Dermis microvascular lymphatic vessel endothelial cell (primary cell): Measurements from ENCODE around the gene CYP2A6. TPM values are rescaled to one million over a fixed set of nuclear protein-coding genes. Genes with fewer than 3 reads are reported as not detected.
"Not testable (repeated sequence)": the region's sequence is repeated elsewhere in the genome, so short reads cannot be mapped to it uniquely, and the experiment has no call there.

Source experiments
- DNase-seq, 2 donors: peaks; one replicate each; pipeline versions ENCODE4 v3.0.0 to v3.0.0-alpha.2; 2010; ENCODE audit warnings: low read depth in 2 of 2
- total RNA-seq: library from RNA; depleted of rRNA; stranded (reverse); fragments of >200 nt; gene quantifications from 2 replicates; pipeline ENCODE4 v1.2.1, GENCODE V29; 2014

The CYP2A6 gene
- total RNA-seq, 1 donor from 2014 or later = not detected

DNA sequence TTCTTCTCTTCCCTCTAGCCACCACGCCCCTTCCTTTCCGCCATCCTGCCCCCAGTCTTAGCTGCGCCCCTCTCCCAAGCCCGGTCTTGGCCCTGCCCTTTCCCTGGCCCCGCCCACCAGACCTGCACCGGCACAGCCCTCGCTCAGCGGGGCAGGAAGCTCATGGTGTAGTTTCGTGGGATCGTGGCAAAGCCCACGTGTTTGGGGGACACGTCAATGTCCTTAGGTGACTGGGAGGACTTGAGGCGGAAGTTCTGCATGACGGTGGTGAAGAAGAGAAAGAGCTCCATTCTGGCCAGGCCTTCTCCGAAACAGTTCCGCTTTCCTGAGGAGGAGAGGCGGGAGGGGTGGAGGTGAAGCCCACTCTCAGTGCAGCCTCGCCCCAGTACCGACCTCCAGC, 6.6 kb downstream of the CYP2A6 start:
- not testable (repeated sequence) for DNase-seq

DNA sequence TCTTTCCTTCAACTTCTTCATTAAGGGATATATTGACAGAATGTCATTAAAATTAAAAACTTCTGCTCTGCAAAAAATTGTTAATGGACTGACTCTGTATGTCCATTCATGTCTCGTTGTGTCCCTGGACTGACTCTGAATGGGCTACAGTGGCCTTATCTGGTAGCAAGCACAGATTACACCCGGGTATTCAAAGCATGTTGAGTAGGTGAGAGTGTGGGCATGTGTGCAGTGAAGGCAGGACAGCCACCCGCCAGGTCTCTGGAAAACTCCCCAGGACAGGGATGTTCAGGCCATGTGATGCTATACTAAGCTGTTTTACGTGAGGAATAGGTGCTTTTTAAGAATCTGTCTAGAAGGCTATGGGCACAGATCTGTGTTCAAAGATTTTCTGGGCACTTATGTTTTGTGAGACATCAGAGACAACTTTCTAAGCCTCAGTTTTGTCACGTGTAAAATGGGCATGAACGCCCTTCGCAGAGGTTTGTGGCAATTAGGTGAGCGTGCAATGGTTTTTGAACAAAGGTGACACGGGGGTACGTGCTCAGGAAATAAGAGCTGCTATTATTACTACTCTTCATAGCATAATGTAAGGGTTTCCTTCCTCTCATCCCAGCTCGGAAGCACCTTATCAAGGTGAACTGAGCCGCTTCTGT, 7.1 kb downstream of the CYP2A6 start:
- DNase-seq = not testable (repeated sequence)

- DNase-seq = not testable (repeated sequence)
Observed at GRCh38 chr19:40842012-40842411, 8.2 kb downstream of the CYP2A6 start.

- DNase-seq = not testable (repeated sequence)
Observed at GRCh38 chr19:40838477-40838876, 11.8 kb downstream of the CYP2A6 start.

- DNase-seq = no peak
Observed at GRCh38 chr19:40836754-40837429, 13.4 kb downstream of the CYP2A6 start.

DNA sequence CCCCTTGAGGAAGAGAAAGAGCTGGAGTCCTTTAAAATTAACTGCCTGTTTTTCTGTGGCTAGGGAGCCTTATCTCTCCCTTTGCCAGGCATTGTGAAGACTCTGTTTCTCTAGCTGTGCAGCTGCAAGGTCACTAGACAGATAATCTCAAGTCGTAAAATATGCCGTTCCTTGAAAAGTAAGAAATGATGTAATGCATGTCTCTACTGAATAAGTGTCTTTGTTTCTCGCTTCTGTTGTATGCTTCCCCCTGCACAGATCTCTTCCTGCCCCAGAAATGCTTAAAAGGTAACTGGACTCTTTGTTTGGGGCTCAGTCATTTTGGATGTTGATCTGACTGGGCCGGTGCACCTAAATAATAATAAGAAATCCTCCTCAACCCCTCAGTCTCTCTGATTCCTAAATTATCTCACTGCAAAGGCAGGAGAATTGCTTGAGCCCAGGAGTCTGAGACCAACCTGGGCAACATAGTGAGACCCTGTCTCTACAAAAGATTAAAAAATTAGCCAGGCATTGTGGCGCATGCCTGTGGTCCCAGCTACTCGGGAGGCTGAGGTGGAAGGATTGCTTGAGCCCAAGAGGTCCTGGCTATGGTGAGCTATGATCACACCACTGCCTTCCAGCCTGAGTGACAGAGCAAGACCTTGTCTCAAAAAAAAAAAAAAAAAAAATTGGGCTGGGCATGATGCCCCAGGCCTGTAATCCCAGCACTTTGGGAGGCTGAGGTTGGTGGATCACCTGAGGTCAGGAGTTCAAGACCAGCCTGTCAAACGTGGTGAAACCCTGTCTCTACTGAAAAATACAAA, 16.3 kb downstream of the CYP2A6 start:
- not testable (repeated sequence) for DNase-seq

GRCh38 chr19:40832431-40832790, 17.8 kb downstream of the CYP2A6 start:
- DNase-seq = not testable (repeated sequence)

DNA sequence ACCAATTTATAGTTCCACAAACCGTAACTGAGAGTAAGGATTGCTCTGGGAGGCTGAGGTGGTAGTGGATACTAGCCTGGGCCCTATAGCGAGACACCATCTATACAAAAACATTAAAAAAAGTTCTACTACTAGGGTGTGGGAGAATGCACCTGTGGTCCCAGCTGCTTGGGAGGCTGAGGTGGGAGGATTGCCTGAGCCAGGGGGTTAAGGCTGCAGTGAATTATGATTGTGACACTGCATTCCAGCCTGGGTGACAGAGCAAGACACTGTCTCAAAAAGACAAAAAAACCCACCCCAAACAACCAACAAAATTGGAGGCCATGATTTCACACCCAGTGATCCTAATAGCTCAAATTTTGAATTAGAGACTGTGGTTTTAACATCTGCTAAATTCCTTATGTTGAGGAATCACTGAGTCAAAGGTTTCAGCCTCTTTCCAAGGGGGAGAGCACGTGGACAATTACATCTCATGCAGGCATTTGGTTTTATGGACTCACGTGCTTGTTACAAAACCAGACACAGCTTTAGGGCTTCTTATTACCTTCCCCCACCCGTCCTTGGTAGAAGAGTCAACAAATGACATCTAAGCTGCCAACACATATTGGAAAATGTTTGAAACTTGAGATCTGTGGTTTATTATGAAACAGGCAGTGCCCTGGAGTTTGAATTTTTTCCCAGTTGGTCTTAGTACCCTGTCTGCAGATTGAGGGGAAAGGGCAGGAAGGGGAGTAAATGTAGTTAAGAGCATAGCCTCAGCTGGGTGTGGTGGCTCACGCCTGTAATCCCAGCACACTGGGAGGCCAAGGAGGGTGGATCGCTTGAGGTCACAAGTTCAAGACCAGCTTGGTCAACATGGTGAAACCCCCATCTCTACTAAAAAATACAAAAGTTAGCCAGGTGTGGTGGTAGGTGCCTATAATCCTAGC, 18.5 kb downstream of the CYP2A6 start:
- no peak for DNase-seq

DNA sequence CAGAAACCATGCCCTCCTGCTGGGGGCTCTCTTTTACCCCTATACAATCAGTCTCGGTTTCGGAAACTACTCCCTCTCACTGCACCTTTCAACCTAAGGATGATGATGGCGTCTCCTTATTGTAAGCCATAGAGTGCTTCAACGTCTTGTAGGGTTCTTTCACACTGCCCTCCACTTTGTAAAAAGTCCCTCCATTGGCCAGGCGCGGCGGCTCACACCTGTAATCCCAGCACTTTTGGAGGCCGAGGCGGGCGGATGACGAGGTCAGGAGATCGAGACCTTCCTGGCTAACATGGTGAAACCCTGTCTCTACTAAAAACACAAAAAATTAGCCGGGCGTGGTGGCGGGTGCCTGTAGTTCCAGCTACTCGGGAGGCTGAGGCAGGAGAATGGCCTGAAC, 19.5 kb downstream of the CYP2A6 start:
- DNase-seq = not testable (repeated sequence)

DNA sequence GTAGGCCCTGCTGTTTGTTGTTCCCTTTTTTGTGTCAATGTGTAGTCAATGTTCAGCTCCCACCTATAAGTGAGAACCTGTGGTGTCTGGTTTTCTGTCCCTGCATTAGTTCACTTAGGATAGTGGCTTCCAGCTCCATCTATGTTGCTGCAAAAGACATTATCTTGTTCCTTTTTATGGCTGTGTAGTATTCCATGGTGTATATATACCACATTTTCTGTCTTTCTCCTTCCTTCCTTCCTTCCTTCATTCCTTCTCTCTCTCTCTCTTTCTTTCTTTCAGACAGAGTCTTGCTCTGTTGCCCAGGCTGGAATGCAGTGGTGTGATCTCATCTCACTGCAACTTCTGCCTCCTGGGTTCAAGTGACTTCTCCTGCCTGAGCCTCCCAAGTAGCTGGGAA, 21.0 kb downstream of the CYP2A6 start:
- DNase-seq = no peak

DNA sequence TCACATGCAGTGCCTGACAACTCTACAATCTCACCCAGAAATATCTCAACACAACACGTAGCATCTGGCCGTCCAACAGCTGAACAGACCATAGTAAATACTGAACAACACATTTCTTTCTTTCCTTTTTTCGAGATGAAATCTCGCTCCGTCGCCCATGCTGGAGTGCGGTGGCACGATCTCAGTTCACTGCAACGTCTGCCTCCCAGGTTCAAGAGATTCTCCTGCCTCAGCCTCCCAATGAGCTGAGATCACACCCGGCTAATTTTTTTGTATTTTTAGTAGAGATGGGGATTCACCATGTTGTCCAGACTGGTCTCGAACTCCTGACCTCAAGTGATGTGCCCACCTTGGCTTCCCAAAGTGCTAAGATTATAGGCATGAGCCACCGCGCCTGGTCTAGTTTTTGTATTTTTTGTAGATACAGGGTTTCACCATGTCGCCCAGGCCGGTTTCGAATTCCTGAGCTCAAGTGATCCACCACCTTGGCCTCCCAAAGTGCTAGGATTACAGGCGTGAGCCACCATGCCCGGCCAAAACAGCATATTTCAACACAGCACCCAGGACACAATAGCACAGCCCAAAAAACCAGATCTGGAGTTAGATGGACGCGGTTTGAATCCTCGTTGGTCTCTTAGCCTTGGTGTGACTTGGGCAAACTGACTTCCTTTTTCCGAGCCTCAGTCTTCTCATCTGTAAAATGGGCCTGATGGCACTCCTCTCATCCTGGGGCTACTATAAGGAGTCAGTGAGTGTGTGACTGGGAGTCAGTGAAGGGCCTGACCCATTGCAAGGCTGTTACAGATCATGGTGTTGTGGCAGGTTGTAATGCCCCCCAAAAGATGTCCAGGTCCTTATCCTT, 22.6 kb downstream of the CYP2A6 start:
- no peak for DNase-seq

GRCh38 chr19:40826699-40827385, 23.4 kb downstream of the CYP2A6 start:
- DNase-seq = not testable (repeated sequence)

- not testable (repeated sequence) for DNase-seq
Observed at GRCh38 chr19:40826312-40826698, 23.9 kb downstream of the CYP2A6 start.

GRCh38 chr19:40825460-40826095, 24.7 kb downstream of the CYP2A6 start:
- not testable (repeated sequence) for DNase-seq

GRCh38 chr19:40824916-40825315, 25.3 kb downstream of the CYP2A6 start:
- DNase-seq = not testable (repeated sequence)

- not testable (repeated sequence) for DNase-seq
Observed at GRCh38 chr19:40822704-40823553, 27.3 kb downstream of the CYP2A6 start.

DNA sequence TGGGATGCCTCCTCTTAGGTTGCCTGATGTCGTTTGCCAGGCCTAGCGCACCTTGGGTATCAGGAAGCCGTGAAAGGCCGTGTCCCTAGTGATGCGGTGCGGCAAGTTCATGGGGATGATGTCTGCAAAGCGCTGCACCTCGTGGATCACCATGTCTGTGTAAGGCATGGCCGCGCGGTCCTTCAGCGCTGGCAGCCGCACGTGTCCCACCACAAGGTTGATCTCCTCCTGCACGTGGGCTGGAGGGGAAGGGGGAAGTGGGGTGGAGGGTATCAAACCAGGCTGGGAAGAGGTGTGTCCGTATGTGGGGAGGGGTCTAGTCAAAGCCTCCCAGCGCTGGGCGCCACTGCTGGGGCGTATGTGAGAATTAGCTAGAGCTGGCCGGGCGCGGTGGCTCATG, 28.1 kb downstream of the CYP2A6 start:
- DNase-seq = no peak
